Liver (tissue), 9 donors: ENCODE results near the gene TPK1. TPM values are rescaled to one million over a fixed set of nuclear protein-coding genes. Genes with fewer than 3 reads are reported as not detected.

Experiments
- DNase-seq: peaks from one replicate; pipeline ENCODE4 v3.0.0-alpha.2; 2017; ENCODE audit warnings: low spot score
- H3K27ac ChIP-seq, 2 donors: one replicate each; pipeline ENCODE4 v1.7.0; 2013; ENCODE audit warnings: inconsistent platforms in 2 of 2, low read length in 2 of 2, control low read depth in 1 of 2, low read depth in 1 of 2, mild to moderate bottlenecking in 1 of 2
- H3K27me3 ChIP-seq, 4 donors: one replicate each; pipeline versions ENCODE4 v1.6.1 to v1.7.0; 2013; ENCODE audit warnings: low read length in 3 of 4, inconsistent platforms in 1 of 4, mild to moderate bottlenecking in 1 of 4, moderate library complexity in 1 of 4; ENCODE audit not compliant: control insufficient read depth in 4 of 4, insufficient read depth in 4 of 4
- H3K36me3 ChIP-seq, 4 donors: one replicate each; pipeline versions ENCODE4 v1.6.1 to v1.7.0; 2013; ENCODE audit warnings: low read length in 3 of 4, mild to moderate bottlenecking in 3 of 4, low read depth in 1 of 4, moderate library complexity in 1 of 4; ENCODE audit not compliant: control insufficient read depth in 4 of 4, insufficient read depth in 3 of 4
- H3K4me1 ChIP-seq, 4 donors: one replicate each; pipeline versions ENCODE4 v1.6.1 to v1.7.0; 2013; ENCODE audit warnings: low read length in 3 of 4, mild to moderate bottlenecking in 3 of 4, moderate library complexity in 1 of 4; ENCODE audit not compliant: control insufficient read depth in 4 of 4, insufficient read depth in 4 of 4
- H3K4me3 ChIP-seq, 3 donors: one replicate each; pipeline versions ENCODE4 v1.6.1 to v1.7.0; 2013; ENCODE audit warnings: low read length in 3 of 3, control low read depth in 1 of 3, low read depth in 1 of 3, mild to moderate bottlenecking in 1 of 3
- H3K9ac ChIP-seq, 2 donors: one replicate each; pipeline ENCODE4 v1.7.0; 2013; ENCODE audit warnings: low read length in 2 of 2, mild to moderate bottlenecking in 2 of 2, moderate library complexity in 2 of 2, control low read depth in 1 of 2, low read depth in 1 of 2
- H3K9me3 ChIP-seq, 4 donors: one replicate each; pipeline versions ENCODE4 v1.6.1 to v1.7.0; 2013; ENCODE audit warnings: low read length in 3 of 4; ENCODE audit not compliant: control insufficient read depth in 4 of 4
- ATF3 ChIP-seq: IDR thresholded peaks from 2 replicates; pipeline ENCODE4 v1.6.1; 2016; ENCODE audit warnings: antibody characterized with exemption
- CTCF ChIP-seq: fragments of 150-350 bp; IDR thresholded peaks from 2 replicates; pipeline ENCODE4 v1.5.1; 2017; ENCODE audit warnings: improper control_type of control experiment, low read depth, low read length; ENCODE audit not compliant: missing input control
- EGR1 ChIP-seq, 2 donors: IDR thresholded peaks; 2 replicates each; pipeline ENCODE4 v1.6.1; 2016 to 2018; ENCODE audit warnings: antibody characterized with exemption in 2 of 2, low read depth in 2 of 2
- FOXA1 ChIP-seq: IDR thresholded peaks from 2 replicates; pipeline ENCODE4 v1.6.1; 2016; ENCODE audit warnings: antibody characterized with exemption
- FOXA2 ChIP-seq: IDR thresholded peaks from 2 replicates; pipeline ENCODE4 v1.6.1; 2016; ENCODE audit warnings: antibody characterized with exemption
- GABPA ChIP-seq, 2 donors: IDR thresholded peaks in 1 of 2; conservative IDR thresholded peaks in 1 of 2; 2 replicates each; pipeline ENCODE4 v1.6.1; 2016; ENCODE audit warnings: antibody characterized with exemption in 2 of 2, mild to moderate bottlenecking in 1 of 2, moderate library complexity in 1 of 2
- HNF4G ChIP-seq: IDR thresholded peaks from 2 replicates; pipeline ENCODE4 v1.6.1; 2016; ENCODE audit warnings: antibody characterized with exemption
- JUND ChIP-seq, 2 donors: IDR thresholded peaks; 2 replicates each; pipeline ENCODE4 v1.6.1; 2016; ENCODE audit warnings: antibody characterized with exemption in 2 of 2
- MAX ChIP-seq: IDR thresholded peaks from 2 replicates; pipeline ENCODE4 v1.6.1; 2016; ENCODE audit warnings: antibody characterized with exemption
- NR2F2 ChIP-seq: IDR thresholded peaks from 2 replicates; pipeline ENCODE4 v1.6.1; 2016; ENCODE audit warnings: antibody characterized with exemption
- REST ChIP-seq: IDR thresholded peaks from 2 replicates; pipeline ENCODE4 v1.6.1; 2016; ENCODE audit warnings: antibody characterized with exemption, mild to moderate bottlenecking
- RXRA ChIP-seq, 2 donors: IDR thresholded peaks; 2 replicates each; pipeline ENCODE4 v1.6.1; 2017 to 2018; ENCODE audit warnings: antibody characterized with exemption in 2 of 2, mild to moderate bottlenecking in 1 of 2
- TAF1 ChIP-seq: conservative IDR thresholded peaks from 2 replicates; pipeline ENCODE4 v1.6.1; 2016; ENCODE audit warnings: antibody characterized with exemption, mild to moderate bottlenecking
- YY1 ChIP-seq: IDR thresholded peaks from 2 replicates; pipeline ENCODE4 v1.6.1; 2016; ENCODE audit warnings: antibody characterized with exemption, mild to moderate bottlenecking
- ZBTB33 ChIP-seq: IDR thresholded peaks from 2 replicates; pipeline ENCODE4 v1.6.1; 2016; ENCODE audit warnings: antibody characterized with exemption
- WGBS: extraction: QIAGEN DNeasy Blood & Tissue Kit; methylation state at CpG from one replicate; pipeline ENCODE4 v1.1.7; 2013; 5-methylcytosine and 5-hydroxymethylcytosine counted together
- polyA plus RNA-seq, 2 donors: library from polyadenylated mRNA; stranded (reverse) in 1 of 2; unstranded in 1 of 2; fragments of 200-250 nt in 1 of 2; fragments of >200 nt in 1 of 2; fragmentation: Nextera tagmentation in 1 of 2; extraction: Ambion mirVana in 1 of 2; gene quantifications; one replicate each; pipeline versions ENCODE4 v1.2.1 to v1.2.3, GENCODE V29; 2013 to 2015
- total RNA-seq, 2 donors: library from RNA; depleted of rRNA; stranded (reverse); fragments of >200 nt; gene quantifications; one replicate each; pipeline ENCODE4 v1.2.3, GENCODE V29; 2014
- donor health status: healthy.
- donor health status: healthy.
- donor health status: healthy.
- donor health status: healthy.
- donor health status: healthy.

The TPK1 gene
- total and polyA plus RNA-seq, 4 donors: 2.2 to 7.5 (median 3.3) TPM

- no peak for TF ChIP-seq REST
- no peak for TF ChIP-seq FOXA2
- no peak for TF ChIP-seq HNF4G
- no peak for TF ChIP-seq JUND (IDR thresholded peaks at IDR 0.05)
- TF ChIP-seq EGR1 (IDR thresholded peaks at IDR 0.05; ENCODE audit: low read depth in 2 of 2): no peak
- TF ChIP-seq YY1: no peak
Measured at GRCh38 chr7:144525956-144526355, 309.9 kb downstream of the TPK1 start (continued).

- H3K9ac ChIP-seq: no peak overlapping the region
- H3K36me3 ChIP-seq: no peaks in the 10 kb centered on the region
- H3K9me3 ChIP-seq: no peaks in the 10 kb centered on the region
- no peak overlapping the region for H3K27ac ChIP-seq
- 84% methylated on average over 3 of the region's 3 CpGs for WGBS
- H3K27me3 ChIP-seq: no peaks in the 10 kb centered on the region
- H3K4me3 ChIP-seq: no peak overlapping the region
- TF ChIP-seq REST (no peak), MAX (no peak), FOXA2 (no peak), CTCF (no peak)
- DNase-seq: no peak
- no peaks in the 10 kb centered on the region for H3K4me1 ChIP-seq
Measured at GRCh38 chr7:144524271-144524670, 311.6 kb downstream of the TPK1 start.

GRCh38 chr7:144523621-144524020 lies 312.2 kb downstream of the TPK1 start:
- H3K27ac ChIP-seq: no peak overlapping the region
- H3K36me3 ChIP-seq: no peaks in the 10 kb centered on the region
- H3K9ac ChIP-seq: no peak overlapping the region
- 95% methylated on average over 3 of the region's 3 CpGs for WGBS
- H3K4me1 ChIP-seq: no peaks in the 10 kb centered on the region
- no peak for DNase-seq
- H3K9me3 ChIP-seq: no peaks in the 10 kb centered on the region
- no peak overlapping the region for H3K4me3 ChIP-seq
- no peaks in the 10 kb centered on the region for H3K27me3 ChIP-seq
- TF ChIP-seq FOXA2: no peak
- TF ChIP-seq RXRA (IDR thresholded peaks at IDR 0.05): no peak
- TF ChIP-seq MAX: no peak
- TF ChIP-seq GABPA (IDR thresholded peaks at IDR 0.05 in 1 of 2, conservative IDR thresholded peaks at IDR 0.05 in 1 of 2): no peak
- no peak for TF ChIP-seq YY1
- no peak for TF ChIP-seq FOXA1
- TF ChIP-seq CTCF: no peak
- no peak for TF ChIP-seq ATF3
- no peak for TF ChIP-seq ZBTB33
- no peak for TF ChIP-seq HNF4G
- no peak for TF ChIP-seq EGR1 (IDR thresholded peaks at IDR 0.05; ENCODE audit: low read depth in 2 of 2)
- no peak for TF ChIP-seq TAF1
- no peak for TF ChIP-seq NR2F2
